Measurements from ENCODE around the gene NDUFA11. TPM values are rescaled to one million over a fixed set of nuclear protein-coding genes. Genes with fewer than 3 reads are reported as not detected.

Gene NDUFA11
- total and polyA plus RNA-seq, 9 of the 15 experiments (the other 6 are each of a cell fraction or from before 2014, with no cell fraction given): 63.3 to 486 (median 274) TPM

GRCh38 chr19:5905114-5905778 is 1.7 kb upstream of the NDUFA11 start (continued):
- TF ChIP-seq ETV5 (CRISPR knock-in tag; IDR thresholded peaks at IDR 0.05; ENCODE audit: low read depth) (0 out of 2 replicates have a peak, but pooled peaks have one; percentile 9), SMAD4 (CRISPR knock-in tag; conservative IDR thresholded peaks at IDR 0.05) (0 out of 2 replicates have a peak, but pooled peaks have one; percentile 2), ZNF121 (CRISPR knock-in tag; conservative IDR thresholded peaks at IDR 0.05) (no peak), ETV1 (tag; conservative IDR thresholded peaks at IDR 0.05; ENCODE audit: low read depth) (0 out of 2 replicates have a peak, but pooled peaks have one; percentile 24), TCF3 (CRISPR knock-in tag; IDR thresholded peaks at IDR 0.05) (no peak), BRD9 (IDR thresholded peaks at IDR 0.05; ENCODE audit: low read depth, partially characterized antibody) (no peak), RBBP5 (IDR thresholded peaks at IDR 0.05; ENCODE audit: borderline replicate concordance, insufficient read depth, low read length, poor library complexity, severe bottlenecking) (peak; percentile 22)
- TF ChIP-seq, protein P1, sequence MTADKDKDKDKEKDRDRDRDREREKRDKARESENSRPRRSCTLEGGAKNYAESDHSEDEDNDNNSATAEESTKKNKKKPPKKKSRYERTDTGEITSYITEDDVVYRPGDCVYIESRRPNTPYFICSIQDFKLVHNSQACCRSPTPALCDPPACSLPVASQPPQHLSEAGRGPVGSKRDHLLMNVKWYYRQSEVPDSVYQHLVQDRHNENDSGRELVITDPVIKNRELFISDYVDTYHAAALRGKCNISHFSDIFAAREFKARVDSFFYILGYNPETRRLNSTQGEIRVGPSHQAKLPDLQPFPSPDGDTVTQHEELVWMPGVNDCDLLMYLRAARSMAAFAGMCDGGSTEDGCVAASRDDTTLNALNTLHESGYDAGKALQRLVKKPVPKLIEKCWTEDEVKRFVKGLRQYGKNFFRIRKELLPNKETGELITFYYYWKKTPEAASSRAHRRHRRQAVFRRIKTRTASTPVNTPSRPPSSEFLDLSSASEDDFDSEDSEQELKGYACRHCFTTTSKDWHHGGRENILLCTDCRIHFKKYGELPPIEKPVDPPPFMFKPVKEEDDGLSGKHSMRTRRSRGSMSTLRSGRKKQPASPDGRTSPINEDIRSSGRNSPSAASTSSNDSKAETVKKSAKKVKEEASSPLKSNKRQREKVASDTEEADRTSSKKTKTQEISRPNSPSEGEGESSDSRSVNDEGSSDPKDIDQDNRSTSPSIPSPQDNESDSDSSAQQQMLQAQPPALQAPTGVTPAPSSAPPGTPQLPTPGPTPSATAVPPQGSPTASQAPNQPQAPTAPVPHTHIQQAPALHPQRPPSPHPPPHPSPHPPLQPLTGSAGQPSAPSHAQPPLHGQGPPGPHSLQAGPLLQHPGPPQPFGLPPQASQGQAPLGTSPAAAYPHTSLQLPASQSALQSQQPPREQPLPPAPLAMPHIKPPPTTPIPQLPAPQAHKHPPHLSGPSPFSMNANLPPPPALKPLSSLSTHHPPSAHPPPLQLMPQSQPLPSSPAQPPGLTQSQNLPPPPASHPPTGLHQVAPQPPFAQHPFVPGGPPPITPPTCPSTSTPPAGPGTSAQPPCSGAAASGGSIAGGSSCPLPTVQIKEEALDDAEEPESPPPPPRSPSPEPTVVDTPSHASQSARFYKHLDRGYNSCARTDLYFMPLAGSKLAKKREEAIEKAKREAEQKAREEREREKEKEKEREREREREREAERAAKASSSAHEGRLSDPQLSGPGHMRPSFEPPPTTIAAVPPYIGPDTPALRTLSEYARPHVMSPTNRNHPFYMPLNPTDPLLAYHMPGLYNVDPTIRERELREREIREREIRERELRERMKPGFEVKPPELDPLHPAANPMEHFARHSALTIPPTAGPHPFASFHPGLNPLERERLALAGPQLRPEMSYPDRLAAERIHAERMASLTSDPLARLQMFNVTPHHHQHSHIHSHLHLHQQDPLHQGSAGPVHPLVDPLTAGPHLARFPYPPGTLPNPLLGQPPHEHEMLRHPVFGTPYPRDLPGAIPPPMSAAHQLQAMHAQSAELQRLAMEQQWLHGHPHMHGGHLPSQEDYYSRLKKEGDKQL (CRISPR knock-in tag; IDR thresholded peaks at IDR 0.05; ENCODE audit: borderline replicate concordance): no peak

Data from K562 (cell line).